ENCODE results near the gene ACAP1.

Gene ACAP1

DNA sequence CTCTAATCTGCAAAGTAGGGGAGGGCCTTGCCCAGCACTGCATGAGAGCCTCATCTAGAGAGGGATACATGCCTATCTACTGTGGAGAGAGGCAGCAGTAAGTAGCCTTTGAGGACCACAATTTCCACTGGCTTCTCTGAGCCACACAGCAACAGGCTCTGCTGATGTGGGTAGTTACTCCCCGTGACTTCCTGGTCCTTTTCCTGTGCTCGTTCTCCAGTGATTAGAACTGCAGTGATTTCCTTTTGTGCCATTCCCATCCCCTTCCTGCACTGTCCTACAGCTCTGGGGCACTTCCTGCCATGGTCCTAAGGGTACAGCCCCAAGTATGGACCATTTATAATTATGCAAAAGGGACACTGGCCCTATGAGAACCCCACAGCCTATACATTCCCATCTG, 55.0 kb downstream of the ACAP1 start:
- DNase-seq: no peak

GRCh38 chr17:7392696-7393612, 56.6 kb downstream of the ACAP1 start:
- no peak for DNase-seq

DNA sequence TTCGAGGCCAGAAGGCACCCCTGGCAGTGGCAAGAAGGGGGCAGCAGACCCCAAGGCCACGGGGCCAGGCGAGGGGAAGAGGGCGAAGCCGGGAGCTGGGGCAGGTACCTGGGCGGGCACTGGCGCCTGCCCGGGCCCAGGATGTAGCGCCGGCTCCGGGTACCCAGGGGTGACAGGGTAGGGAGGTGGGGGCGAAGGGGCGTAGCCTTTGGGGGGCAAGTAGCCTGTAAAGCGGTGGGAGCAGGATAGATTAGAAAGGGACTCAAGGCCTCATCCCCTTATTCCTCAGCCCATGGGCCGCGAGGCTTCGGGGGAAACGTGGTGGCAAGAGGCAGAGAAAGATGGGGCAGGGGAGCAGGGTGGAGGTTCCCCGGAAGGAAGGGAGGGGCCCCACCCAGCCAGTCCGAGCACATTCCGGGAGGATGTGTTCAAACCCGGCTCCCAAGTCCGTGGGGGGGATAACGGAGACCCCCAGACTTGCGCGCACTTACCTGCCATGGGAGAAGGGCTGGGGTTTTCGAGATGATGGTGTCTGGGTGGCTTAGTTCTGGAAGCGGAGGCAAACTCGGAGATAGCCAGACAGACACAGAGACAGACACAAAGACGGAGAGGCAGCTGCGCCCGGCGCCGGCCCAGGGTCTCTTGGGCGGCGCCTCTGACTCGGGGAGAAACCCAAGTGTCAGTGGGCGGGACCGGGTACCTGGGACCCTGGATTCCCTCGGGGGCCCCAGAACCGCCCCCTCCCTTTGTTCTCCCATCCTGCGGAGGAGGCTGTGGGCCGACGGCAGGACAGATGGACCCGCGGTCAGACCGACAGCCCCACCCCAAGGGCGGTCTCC, 57.5 kb downstream of the ACAP1 start:
- DNase-seq: no peak

GRCh38 chr17:7394452-7395191, 58.3 kb downstream of the ACAP1 start, which contains the start of gene PLSCR3:
Gene PLSCR3, minus strand, starts transcription at chr17:7394525. Its CDS starts 415 bp downstream, at chr17:7394110.
- DNase-seq: peak; percentile 58

GRCh38 chr17:7396147-7396546, 59.8 kb downstream of the ACAP1 start:
- DNase-seq: no peak

DNA sequence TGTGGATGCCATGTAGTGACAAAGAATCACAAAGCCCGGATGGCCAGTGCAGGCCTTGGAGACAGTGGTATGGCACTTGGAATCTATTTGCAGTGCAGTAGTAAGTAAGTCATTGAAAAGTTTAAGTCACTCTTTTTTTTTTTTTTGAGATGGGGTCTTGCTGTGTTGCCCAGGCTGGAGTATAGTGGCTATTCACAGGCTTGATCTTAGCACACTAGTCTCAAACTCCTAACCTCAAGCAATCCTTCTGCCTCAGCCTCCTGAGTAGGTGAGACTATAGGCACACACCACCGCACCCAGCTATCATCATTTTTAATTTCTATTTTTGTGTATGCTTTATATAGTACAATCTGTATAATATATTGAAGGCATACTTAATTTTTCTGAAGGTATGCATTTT, 62.3 kb downstream of the ACAP1 start:
- DNase-seq: no peak
